T47D (cell line): ENCODE measurements around the gene KRT7.

ENCODE experiments used
- DNase-seq, 2 experiments: peaks; one replicate each; pipeline versions ENCODE4 v3.0.0 to v3.0.0-alpha.2; 2011 to 2012; ENCODE audit warnings: low read depth in 1 of 2, low spot score in 1 of 2
- JUND ChIP-seq: IDR thresholded peaks from 2 replicates; pipeline ENCODE4 v1.6.1; 2012; ENCODE audit warnings: low read depth
- in situ Hi-C: cut with HindIII; loops from 2 replicates; pipeline ENCODE4 v1.10.0; 2016; ENCODE audit warnings: low sequenced_read_pairs, low pct_unique_long_range_greater_than_20kb

Gene KRT7

DNA sequence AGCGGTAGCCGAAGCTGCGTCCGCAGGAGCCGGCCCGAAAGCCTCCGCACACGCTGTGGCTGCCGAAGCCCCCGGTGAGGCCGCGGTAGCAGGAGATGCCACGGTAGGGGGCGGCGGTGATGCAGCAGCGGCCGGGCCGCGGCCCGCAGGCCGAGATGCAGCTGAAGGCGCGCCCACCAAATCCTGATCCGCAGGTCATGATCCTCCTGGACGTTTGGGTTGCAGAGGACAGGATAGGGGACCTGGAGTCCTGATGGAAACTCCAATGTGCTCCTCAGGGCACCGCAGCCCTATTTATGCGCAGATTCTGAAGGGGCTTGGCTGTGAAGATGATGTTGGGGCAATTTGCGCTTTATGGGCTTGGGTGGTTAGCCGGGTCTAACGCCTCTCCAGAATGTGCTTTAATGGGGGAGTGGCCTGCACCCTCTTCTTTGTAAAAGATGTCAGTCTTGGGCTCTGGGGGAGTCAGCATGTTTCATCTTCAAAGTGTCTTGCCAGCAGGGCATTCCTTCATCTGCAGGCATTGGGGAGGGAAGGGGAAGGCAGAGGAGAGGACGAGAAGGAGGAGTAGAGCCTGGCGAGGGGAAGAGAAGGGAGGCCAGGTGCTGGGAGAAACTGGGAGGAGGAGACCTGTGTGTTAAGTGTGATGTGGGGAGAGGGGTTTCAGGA lies 58.4 kb downstream of the KRT7 start, which contains the start of gene KRT81:
Gene KRT81, minus strand, starts transcription at position 268 of the 669 bp plus-strand sequence. Its CDS starts 69 bp downstream, at position 199.
- in situ Hi-C loops = no loop called here
- TF ChIP-seq JUND = no peak
- DNase-seq = no peak

DNA sequence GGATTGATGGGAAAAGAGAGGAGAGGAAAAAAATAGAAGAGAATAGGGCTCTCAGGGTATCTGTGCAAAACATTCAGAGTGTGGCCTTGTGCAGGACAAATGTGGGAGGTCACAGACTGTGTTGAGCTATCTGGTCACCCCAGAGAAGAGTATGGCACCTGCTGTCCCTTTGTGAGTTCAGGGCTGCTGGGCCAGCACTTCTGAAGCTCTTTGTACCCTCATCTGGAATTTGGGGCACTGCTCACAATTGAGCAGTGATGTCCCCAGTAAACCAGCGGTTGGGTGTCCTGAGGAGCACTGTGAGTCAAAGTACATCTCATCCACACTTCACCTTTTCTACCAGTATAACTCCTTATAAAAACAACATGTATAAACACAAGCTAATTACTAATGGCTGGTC lies 60.9 kb downstream of the KRT7 start:
- DNase-seq = no peak
- no peak for TF ChIP-seq JUND
- in situ Hi-C loops = no loop called here

DNA sequence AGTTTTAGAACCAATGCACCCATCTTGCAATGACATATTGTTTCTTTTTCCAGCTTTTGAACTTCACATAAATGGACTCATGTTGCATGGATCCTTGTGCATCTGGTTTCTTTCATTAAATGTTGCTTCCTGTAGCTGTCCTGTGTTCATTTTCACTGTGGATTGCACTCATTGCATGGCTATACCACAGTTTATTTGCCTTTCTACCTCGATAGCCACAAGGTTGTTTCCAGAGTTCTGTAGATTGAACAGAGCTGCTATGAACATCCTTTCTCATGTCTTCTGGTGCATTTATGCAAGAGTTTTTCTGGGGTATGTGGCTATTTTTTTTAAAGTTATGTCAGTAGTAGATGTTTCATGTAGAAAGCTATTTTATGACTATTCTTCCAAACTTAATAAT lies 61.8 kb downstream of the KRT7 start:
- TF ChIP-seq JUND = no peak

DNA sequence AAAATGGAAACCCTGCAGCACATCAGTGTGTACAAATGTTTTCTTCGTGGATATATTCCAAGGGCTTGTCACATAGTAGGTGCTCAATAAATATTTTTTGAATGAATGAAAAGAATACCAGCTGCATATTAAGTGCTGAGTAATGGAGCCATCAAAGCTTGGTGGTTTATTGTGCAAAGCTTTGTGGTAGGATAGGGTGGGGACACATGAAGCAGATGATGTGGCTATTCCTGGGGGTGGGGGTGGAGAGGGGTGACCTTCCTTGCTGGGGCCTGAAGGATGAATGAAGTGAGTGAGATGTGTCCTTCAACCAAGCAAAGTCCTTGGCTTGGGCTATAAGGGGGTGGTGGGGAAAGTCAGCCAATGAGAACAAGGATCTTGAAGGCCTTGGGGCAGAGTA lies 62.6 kb downstream of the KRT7 start:
- no peak for DNase-seq
- TF ChIP-seq JUND = no peak
- in situ Hi-C loops = no loop called here

More for the DNA sequence above, 61.8 kb downstream of the KRT7 start:
- in situ Hi-C loops = no loop called here
- no peak for DNase-seq

DNA sequence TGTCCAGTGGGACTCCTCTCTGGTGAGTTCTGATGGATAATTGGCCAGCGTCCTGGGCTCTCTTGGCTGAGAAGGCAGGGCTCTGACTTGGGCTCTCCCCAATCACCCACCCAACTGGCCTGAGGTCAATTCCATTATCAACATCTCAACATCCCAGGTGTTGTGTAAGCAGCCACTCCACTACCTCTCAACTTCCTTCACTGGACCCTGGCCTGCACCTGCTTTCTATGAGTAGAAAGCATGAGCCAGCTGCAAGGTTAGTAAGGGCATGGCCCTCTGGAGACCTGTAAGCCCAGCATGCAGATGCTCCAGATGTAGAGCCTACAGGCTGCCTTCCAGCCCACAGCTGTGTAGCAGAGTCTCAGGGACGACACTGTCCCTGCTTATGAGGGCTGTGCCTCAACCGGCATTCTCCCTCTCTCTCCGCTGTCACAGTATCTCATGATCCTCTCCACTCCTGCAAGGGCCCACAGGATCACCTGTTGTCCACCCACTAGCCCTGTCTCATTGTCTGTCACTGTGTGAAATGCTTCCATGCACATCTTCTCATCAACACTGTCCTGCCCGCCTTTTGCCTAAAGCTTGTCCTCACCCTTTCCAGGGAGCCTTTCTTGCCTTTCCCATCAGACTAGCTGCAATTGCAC lies 63.7 kb downstream of the KRT7 start:
- TF ChIP-seq JUND = no peak
- DNase-seq = no peak
- in situ Hi-C loops = no loop called here
